Stimulated activated CD4-positive, alpha-beta T cell treated with anti-CD3 and anti-CD28 coated beads, Interleukin-4, amount 100 ng/mL, for 24 hours (primary cell): ENCODE results near the gene ADGRB2.
A peak's percentile ranks its signal among the peaks of the same experiment; 100 is the strongest.

Experiments used
- DNase-seq: peaks from one replicate; pipeline ENCODE4 v3.0.0-alpha.2; 2020

ADGRB2 gene

DNA sequence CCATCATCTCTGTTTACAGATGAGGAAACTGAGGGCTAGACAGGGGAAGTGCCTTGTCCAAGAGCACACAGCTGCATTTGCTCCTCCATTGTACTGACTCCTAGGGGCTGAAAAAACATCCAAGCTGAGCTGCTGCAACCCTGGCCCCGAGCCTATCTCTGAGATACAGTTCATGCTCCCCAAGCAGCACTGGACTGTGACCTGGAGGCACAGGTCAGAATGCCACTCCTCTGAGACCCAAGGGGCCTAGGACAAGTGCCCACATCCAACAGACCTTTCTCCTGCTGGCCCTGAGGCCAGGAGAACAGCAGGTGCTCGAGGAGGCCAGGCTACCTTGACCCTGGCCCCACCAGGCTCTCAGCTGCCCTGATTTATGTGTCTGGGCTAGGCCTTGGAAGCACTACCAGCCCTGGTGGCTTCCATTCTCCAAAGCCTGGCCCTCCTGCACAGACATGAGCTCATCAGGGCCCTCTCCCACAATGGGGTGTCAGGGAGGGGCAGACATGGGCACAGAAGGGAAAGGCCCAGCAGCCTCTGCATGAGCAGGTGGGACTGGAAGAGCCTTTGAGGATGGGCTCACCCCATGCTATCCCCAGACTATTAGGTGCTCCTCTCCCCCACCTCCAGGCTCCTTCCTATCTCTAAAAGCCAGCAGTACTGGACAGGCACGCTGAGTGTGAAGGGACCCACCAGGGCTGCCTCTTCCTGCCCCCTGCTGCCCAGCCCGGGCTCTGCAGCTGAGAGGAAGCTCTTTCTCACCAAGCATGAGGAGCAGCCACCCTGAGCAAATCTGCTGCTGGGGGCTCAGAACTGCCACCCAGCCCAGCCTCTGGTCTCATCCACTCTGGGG, 18.8 kb downstream of the ADGRB2 start:
- peak; percentile 51 for DNase-seq

- DNase-seq, result no peak
Measured at GRCh38 chr1:31744165-31744888, 19.8 kb downstream of the ADGRB2 start.

DNA sequence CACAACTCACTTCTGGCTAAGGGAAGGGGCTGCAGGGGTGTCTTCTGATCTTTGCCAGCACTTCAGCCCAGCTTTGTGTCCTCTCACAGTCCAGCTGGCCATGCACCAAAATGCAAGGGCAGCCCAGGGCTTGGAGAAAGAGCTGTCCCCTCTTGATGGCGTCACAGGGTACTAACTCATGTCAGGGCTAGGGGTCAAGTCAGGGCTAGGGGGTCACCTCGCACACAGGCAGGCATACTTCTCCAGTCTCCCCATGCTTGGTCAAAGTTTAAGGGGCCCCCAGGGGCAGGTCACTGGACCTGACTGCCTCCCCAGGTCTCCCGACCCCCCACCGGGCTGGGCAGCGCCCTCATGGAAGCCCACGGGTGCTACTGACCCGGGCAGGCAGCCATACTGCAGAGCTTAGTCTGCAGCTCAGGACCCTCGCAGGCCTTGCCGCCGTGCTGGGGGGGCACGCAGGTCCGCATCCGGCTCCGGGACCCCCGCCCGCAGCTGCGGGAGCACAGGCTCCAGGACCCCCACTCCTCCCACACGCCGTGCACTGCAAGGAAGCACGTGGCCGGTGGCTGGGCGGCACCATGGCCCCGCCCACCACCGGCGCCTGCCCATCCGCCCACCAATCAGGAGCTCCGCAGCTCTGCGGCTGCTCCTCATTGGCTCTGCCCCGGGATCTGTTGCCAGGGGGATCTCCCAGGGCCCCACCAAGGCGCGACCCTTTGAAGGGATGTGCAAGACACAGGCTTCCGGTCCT, 21.5 kb downstream of the ADGRB2 start:
- no peak for DNase-seq

GRCh38 chr1:31739346-31739745, 24.8 kb downstream of the ADGRB2 start:
- DNase-seq, result peak; percentile 34

- DNase-seq, result peak; percentile 10
Measured at GRCh38 chr1:31736675-31737074, 27.5 kb downstream of the ADGRB2 start.

DNA sequence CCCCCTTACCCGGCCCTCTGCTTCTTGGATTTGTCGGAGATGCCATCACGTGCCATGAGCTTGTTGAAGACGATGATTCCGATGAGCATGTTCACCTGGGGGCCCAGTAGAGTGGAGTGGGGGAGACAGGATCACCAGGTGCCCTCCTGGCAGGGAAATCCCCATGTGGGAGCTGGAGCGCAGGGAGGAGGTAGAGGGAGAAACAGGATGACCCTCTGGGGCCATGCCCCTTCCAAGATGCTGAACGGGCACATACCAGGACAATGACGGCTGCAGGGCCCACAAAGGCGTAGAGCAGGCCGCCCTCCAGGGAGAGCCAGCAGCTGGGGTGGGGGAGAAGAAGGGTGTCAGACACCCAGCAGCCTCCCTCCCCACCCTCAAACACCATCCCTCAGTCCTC, 28.6 kb downstream of the ADGRB2 start:
- DNase-seq, result no peak

DNA sequence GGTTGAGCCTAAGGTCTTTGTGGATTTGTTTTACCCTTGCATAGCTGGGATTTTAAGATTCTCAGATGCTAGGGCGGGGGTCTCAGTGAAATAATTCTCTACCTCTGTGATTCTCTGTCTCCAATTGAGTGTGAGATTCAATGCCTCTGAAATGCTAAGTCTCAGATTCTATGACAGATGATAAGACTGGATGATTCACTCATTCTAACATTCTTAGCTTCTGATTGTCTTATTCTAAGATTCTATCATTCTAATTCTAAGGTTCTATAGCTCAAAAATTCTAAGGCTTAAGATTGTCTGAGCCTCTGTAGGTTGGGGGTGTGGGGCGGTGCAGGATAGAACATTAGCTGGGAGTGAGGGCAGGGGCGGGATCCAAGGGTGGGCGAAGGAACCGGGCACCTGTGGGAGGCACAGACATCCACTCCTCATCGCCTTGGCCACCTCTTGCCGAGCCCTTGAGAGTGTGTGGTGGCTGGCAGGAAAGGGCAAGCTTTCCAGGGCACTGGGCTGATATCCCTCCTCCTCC, 29.5 kb downstream of the ADGRB2 start:
- no peak for DNase-seq

GRCh38 chr1:31733389-31734219, 30.5 kb downstream of the ADGRB2 start:
- no peak for DNase-seq

- DNase-seq, result no peak
Measured at GRCh38 chr1:31732751-31733289, 31.3 kb downstream of the ADGRB2 start.

DNA sequence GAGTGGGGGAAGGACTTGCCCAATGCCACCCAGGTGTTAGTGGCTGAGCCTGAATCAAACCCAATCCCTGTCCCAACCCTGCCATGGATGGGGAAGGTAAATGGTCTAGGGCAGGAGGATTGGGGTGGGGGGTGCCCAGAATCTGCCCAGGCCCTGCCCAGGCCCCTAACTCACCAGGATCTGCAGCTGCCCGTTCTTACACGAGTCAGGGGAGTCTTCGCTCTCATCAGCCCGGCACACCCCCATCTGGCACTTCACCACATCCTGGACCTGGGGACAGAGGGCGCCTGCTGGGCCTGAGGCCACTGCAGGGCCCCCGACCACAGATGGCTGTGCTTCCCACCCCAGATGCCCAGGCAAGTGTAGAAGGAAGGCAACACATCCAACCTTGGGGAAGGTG, 31.8 kb downstream of the ADGRB2 start:
- no peak for DNase-seq

- DNase-seq, result no peak
Measured at GRCh38 chr1:31731049-31731565, 33.0 kb downstream of the ADGRB2 start.

DNA sequence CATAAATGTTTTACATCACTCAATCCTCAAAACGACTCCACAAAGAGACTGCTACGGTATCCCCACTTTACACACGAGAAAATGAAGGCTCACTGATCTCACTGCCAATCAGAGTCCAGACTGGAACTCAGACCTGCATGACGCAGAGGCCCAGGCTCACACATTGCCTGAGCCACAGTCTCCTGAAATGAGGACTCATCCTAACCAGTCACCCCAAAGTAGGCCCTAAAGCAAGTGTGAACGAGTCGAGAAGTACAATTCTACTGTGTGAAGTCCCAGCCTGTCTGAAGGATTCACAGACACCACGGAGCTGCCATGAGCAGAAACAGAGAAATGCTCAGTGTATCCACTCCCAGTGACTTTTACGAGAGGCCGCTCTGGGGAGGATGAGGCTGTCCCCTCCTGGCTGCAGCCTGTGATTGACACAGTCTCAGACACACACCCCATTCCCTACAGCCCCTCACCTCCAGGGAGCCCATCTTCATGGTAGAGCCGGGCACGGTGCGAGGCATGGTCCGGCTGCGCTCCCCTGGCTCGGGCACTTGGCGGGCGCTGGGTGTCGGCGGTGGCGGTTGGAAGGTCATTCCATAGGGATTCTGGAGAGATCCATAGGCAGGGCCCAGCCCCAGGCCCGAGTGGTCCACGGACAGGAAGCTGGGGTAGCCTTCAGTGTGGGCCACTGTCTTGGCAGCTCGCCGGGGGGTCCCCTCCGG, 33.6 kb downstream of the ADGRB2 start:
- DNase-seq, result no peak

DNA sequence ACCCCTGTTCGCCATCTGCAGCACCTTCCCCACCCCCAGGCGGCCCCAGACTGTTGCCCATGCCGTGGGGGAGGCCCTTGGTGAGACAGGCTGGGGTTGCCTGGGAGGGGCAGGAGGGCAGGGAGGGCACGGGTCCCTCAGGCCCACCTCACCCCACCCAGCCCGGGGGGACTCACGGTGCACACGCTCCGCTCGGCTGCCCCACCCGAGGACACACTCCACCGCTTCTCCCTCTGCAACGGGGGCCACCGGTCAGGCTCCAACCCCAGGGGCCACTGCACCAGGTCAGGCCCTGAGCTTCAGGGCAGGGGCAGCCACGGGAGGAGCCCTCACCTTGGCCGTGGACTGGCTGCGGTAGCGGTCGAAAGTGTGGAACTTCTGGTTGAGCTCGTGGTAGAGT, 36.3 kb downstream of the ADGRB2 start:
- no peak for DNase-seq

DNA sequence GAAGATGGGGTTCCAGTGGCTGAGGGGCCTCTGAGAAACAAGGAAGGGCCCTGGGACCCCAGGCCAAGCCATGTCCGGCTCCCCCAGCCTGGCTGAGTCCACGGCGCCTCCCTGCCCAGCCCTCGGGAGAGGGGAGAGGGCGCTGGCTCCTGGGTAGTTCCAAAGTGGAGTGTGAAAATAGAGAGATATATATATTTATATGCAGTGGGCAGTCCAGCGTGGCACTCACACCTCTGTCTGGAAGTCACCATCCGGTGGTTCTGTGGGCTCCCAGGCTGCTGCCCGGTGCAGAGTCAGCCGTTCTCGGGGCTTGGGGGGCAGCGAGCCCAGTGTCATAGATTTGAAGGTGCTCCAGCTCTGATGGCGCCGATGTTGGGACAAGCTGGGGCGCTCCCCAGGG, 36.9 kb downstream of the ADGRB2 start:
- no peak for DNase-seq

DNA sequence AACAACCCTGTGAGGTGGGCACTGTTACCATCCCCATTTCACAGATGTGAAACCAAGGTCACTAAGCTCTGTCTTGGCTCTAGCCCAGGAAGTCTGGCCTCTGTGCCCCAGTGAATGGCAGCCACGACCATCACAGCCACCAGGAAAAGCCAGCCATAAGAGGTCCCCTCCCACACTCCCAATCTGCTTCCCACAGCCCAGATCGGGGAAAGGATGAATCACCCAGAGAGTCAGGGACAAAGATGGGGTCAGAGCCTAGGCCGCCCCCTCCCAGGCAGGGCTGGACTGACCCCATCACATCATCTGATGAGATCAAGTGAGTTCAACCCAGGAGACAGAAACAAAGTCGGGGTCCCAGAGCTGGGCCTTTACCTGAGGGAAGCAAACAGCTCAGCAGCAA, 37.4 kb downstream of the ADGRB2 start:
- DNase-seq, result no peak

DNA sequence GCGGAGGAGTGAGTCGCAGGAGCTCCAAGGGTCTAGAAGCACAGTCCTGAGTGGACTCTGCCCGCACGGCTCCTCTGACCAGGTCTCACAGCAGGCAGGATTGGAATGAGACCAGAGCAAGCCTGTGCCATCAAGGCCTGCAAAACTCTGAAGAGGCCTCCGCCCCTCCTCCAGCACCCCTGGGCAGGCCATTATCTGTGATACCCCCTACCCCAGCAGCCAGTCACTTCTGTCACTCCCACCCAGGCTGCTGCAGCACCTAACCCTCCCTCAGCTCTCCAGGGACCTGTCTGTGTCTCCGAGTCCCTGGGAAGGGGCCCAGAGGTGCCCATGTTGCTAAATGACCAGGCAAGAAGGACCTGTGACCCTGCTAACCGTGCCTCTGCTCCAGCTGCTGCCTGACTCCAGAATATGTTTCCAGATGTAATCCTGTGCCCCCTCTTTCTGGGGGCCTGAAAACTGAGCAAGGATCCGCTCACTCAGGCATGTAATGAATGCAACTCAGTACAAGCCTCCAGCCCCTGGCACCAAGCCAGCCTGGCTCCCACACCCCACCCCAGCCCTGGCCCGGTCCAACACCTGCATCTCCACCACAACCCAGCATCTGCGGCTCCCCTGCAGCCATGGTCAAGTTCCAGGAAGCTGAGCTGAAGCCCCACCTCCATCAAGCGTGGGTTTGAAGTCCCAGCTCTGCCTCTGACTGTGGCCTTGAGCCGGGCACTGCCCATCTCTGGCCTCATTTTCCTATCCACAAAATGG, 38.2 kb downstream of the ADGRB2 start:
- no peak for DNase-seq

DNA sequence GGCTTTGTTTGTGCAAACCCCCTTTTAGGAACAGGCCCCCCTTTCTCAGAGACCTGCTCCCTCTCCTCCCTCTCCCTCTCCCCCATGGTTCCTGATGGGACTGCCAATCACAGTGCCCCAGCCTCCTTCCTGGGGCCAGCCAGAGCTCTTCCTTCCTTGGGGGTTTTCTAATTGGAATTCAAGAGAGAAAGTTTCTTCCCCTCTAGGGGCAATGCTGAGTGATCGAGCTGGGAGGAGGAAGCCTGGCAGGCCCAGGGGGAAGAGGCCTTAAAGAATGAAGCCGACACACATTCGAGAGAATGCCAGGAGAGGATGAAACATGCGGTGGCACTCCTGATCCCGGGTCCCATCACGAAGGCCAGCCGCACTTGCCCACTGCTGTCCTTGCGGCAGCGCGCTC, 39.0 kb downstream of the ADGRB2 start:
- no peak for DNase-seq

DNA sequence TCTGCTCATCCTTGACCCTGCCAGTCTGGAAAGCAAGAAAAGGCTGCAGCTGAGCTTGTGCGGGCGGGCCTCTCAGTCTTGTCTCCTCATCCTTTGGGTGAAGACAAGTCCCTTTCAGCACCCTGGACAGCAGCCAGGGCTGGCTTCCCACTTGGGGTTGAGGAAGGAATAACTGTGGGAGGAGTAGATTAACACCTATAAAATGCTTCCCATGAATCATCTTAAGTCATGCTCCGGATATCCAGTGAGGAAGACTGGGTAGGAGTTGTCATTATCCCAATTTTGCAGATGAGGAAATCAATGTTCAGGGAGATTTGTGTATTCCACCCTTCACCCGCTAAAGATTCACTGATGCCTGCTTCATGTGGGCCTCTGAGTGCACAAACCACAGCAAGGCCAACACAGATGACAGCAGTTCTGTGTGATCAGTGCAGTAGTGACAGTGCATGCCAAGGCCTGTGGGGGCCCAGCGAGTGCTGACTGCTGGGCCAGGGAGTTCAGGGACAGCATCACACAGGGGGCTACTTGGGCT, 40.2 kb downstream of the ADGRB2 start:
- DNase-seq, result peak; percentile 39

DNA sequence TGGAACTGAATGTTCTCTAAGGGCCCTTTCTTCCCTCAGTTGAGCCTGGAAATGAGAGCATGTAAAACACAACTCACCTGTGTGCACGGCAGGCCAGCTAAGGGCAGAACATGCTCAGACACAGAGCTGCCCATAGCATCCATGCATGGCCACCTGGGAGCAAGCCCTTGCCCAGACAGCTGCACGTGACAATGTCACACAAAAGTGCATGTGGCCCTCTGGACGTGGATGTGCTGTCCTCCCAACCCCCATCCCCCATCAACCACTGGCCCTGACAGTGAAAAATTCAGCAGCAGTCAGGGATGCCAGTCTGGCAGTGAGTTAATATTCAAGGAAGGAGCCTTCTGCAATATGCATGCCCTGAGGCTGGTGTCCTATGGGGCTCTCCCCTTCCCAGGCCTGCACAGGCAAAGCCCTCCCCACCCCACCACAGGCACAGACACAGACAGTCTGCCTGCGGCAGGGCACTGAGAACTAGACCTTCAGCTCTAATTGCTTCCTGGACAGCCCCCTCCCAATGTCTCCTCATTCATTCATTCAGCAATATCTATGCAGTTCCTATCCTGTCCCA, 45.7 kb downstream of the ADGRB2 start:
- no peak for DNase-seq

DNA sequence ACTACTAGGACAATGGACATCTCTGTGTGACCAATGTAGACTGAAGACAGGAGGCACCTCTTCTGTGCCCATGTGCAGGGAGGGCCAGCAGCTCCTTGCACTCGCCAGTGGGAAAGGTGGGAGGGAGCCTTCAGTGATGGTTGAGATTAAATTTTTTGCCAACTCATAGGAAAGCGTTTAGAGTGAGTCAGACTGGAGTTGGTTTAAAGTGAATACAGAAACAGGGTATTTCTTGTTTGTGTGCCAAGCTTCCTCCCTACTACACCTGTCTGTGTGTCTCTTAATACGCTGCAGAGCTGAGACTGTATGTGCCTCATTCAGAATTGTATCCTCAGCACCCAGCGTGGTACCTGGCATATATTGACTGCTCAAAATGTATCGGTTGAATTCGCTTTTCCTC, 46.8 kb downstream of the ADGRB2 start:
- no peak for DNase-seq
